ENCODE measurements around the gene TBCD.

Gene TBCD

GRCh38 chr17:82970818-82971590, 219.1 kb downstream of the TBCD start (continued):
- TF ChIP-seq PBX3 (CRISPR knock-in tag; IDR thresholded peaks at IDR 0.05) (no peak), MYNN (tag by site-specific recombination; IDR thresholded peaks at IDR 0.05; ENCODE audit: borderline replicate concordance) (no peak), ZNF792 (tag by site-specific recombination; IDR thresholded peaks at IDR 0.05) (no peak), ZNF830 (tag by site-specific recombination; IDR thresholded peaks at IDR 0.05; ENCODE audit: low read depth) (no peak), ZNF394 (tag by site-specific recombination; IDR thresholded peaks at IDR 0.05; ENCODE audit: borderline replicate concordance) (no peak)

GRCh38 chr17:82972836-82973372, 221.0 kb downstream of the TBCD start:
- no peak overlapping the region for H3K27ac ChIP-seq (ENCODE audit: extremely low read depth, low read depth, low read length)

More at GRCh38 chr17:82972836-82973372, 221.0 kb downstream of the TBCD start:
- H3K9me3 ChIP-seq (ENCODE audit: control insufficient read depth, insufficient read depth, low read depth, low read length), result no peaks in the 10 kb centered on the region
- no peaks in the 10 kb centered on the region for H3K36me3 ChIP-seq (ENCODE audit: control insufficient read depth in 2 of 2, insufficient read depth in 1 of 2, low read length in 2 of 2)
- no peak overlapping the region for H3K4me3 ChIP-seq (ENCODE audit: low read depth, low read length)
- H3K4me1 ChIP-seq (ENCODE audit: control insufficient read depth, insufficient read depth, low read length), result no peaks in the 10 kb centered on the region
- ChIA-PET POLR2A (no interaction called here), CTCF (no interaction called here)
- TF ChIP-seq SCRT2 (tag by site-specific recombination; IDR thresholded peaks at IDR 0.05) (no peak), PRDM2 (tag by site-specific recombination; IDR thresholded peaks at IDR 0.05; ENCODE audit: borderline replicate concordance) (no peak), BCL11A (tag by site-specific recombination; IDR thresholded peaks at IDR 0.05; ENCODE audit: low read depth) (no peak), ZBTB26 (tag by site-specific recombination; optimal IDR thresholded peaks at IDR 0.05) (no peak), ZNF629 (tag by site-specific recombination; IDR thresholded peaks at IDR 0.05) (no peak), ZBTB8A (tag by site-specific recombination; IDR thresholded peaks at IDR 0.05) (no peak), ZNF148 (tag by site-specific recombination; IDR thresholded peaks at IDR 0.05; ENCODE audit: borderline replicate concordance) (no peak), ZNF747 (tag by site-specific recombination; IDR thresholded peaks at IDR 0.05) (no peak), ZNF664 (tag by site-specific recombination; IDR thresholded peaks at IDR 0.05) (no peak), ZNF529 (tag by site-specific recombination; IDR thresholded peaks at IDR 0.05; ENCODE audit: insufficient replicate concordance) (no peak), ZXDB (tag by site-specific recombination; IDR thresholded peaks at IDR 0.05) (no peak), ZSCAN30 (tag by site-specific recombination; IDR thresholded peaks at IDR 0.05) (no peak), ZNF140 (tag by site-specific recombination; IDR thresholded peaks at IDR 0.05) (no peak), ZNF768 (tag by site-specific recombination; IDR thresholded peaks at IDR 0.05) (no peak), ZNF449 (tag by site-specific recombination; IDR thresholded peaks at IDR 0.05) (no peak)

Measured in HEK293 (cell line).